Sigmoid colon (tissue), 7 donors: Measurements from ENCODE around the gene F12. TPM values are rescaled to one million over a fixed set of nuclear protein-coding genes. Genes with fewer than 3 reads are reported as not detected.

Experiments
- DNase-seq: peaks from one replicate; pipeline ENCODE4 v3.0.0-alpha.2; 2019
- H3K27ac ChIP-seq, 4 donors: fragments of 200-600 bp; sonication (generic); one replicate each; pipeline ENCODE4 v1.5.1; 2016 to 2019; ENCODE audit warnings: mild to moderate bottlenecking in 1 of 4
- H3K27me3 ChIP-seq, 3 donors: fragments of 200-600 bp; sonication (generic); one replicate each; pipeline ENCODE4 v1.5.1; 2019; ENCODE audit warnings: mild to moderate bottlenecking in 1 of 3
- H3K36me3 ChIP-seq, 4 donors: fragments of 200-600 bp; sonication (generic); one replicate each; pipeline ENCODE4 v1.5.1; 2016 to 2019
- H3K4me1 ChIP-seq, 4 donors: fragments of 200-600 bp; sonication (generic); one replicate each; pipeline ENCODE4 v1.5.1; 2017 to 2019
- H3K4me3 ChIP-seq, 4 donors: fragments of 200-600 bp; sonication (generic); one replicate each; pipeline ENCODE4 v1.5.1; 2017 to 2019; ENCODE audit warnings: mild to moderate bottlenecking in 2 of 4, moderate library complexity in 1 of 4
- H3K9me3 ChIP-seq, 4 donors: fragments of 200-600 bp in 3 of 4; sonication (generic) in 3 of 4; one replicate each; pipeline versions ENCODE4 v1.5.1 to v1.6.1; 2013 to 2019
- CTCF ChIP-seq, 4 experiments: fragments of 450-650 bp in 3 of 4; fragments of 200-600 bp in 1 of 4; IDR thresholded peaks; one replicate each; pipeline ENCODE4 v1.5.1; 2016 to 2019; ENCODE audit warnings: antibody characterized with exemption in 4 of 4, mild to moderate bottlenecking in 3 of 4, moderate library complexity in 2 of 4
- EP300 ChIP-seq, 4 donors: sonication (generic); formaldehyde crosslinking; IDR thresholded peaks; one replicate each; pipeline ENCODE4 v1.6.1; 2017; ENCODE audit warnings: antibody characterized with exemption in 4 of 4
- POLR2A ChIP-seq, 2 donors: fragments of 450-650 bp; IDR thresholded peaks; one replicate each; pipeline ENCODE4 v1.6.1; 2016; ENCODE audit warnings: antibody characterized with exemption in 2 of 2, mild to moderate bottlenecking in 2 of 2, moderate library complexity in 2 of 2
- POLR2AphosphoS5 ChIP-seq, 4 donors: sonication (generic); formaldehyde crosslinking; IDR thresholded peaks; one replicate each; pipeline ENCODE4 v1.6.1; 2017; ENCODE audit warnings: antibody characterized with exemption in 4 of 4
- WGBS, 2 donors: extraction: QIAGEN DNeasy Blood & Tissue Kit; methylation state at CpG; one replicate each; pipeline ENCODE4 v1.1.7; 2013; 5-methylcytosine and 5-hydroxymethylcytosine counted together
- intact Hi-C: fragments of 100-400 bp; cut with DNase I; formaldehyde crosslinking; loops from one replicate; pipeline ENCODE4 v1.15.1; 2023
- polyA plus RNA-seq, 3 donors: library from polyadenylated mRNA; stranded (reverse); fragments of 200-250 nt; gene quantifications; one replicate each; pipeline ENCODE4 v1.2.3, GENCODE V29; 2013
- total RNA-seq, 4 donors: library from RNA; depleted of rRNA; stranded (reverse); fragments of >200 nt; gene quantifications; one replicate each; pipeline ENCODE4 v1.1.0, GENCODE V29; 2016
- donor health status: healthy with polysubstance abuse.
- donor health status: Bipolar disorder and iron deficiency.
- donor health status: healthy.

F12 gene
- total and polyA plus RNA-seq, 7 donors: 0.36 to 14.0 (median 2.2) TPM; not detected in 1

GRCh38 chr5:177456976-177457851 lies 47.9 kb upstream of the F12 start:
- Histone ChIP-seq H3K27me3 (peaks cover 0 to 12% (median 5%) of the 10 kb centered on the region in 3 donors), H3K9me3 (no peaks in the 10 kb centered on the region), H3K4me3 (no peak overlapping the region), H3K27ac (peak overlapping the region; percentile 68 to 82 (median 75)), H3K4me1 (peaks cover 0 to 55% (median 40%) of the 10 kb centered on the region in 4 donors), H3K36me3 (peaks cover 0 to 29% (median 16%) of the 10 kb centered on the region in 4 donors)
- intact Hi-C loops: loop anchor here (1.0 to 2.0 kb wide), 2 partner anchors 16 to 39 kb away; partner anchors contain the start of gene DBN1
- no peak for TF ChIP-seq POLR2AphosphoS5 (IDR thresholded peaks at IDR 0.05)
- TF ChIP-seq CTCF (IDR thresholded peaks at IDR 0.05): peak; percentile 50 to 73 (median 63)
- no peak for TF ChIP-seq POLR2A (IDR thresholded peaks at IDR 0.05)
- no peak for TF ChIP-seq EP300 (IDR thresholded peaks at IDR 0.05)
- peak; percentile 93 for DNase-seq
- 85 to 87% methylated on average over 24 of the region's 24 CpGs for WGBS, 2 donors

GRCh38 chr5:177456591-177456964 lies 47.2 kb upstream of the F12 start:
- intact Hi-C loops: loop anchor here (1.0 to 2.0 kb wide), 2 partner anchors 16 to 40 kb away; partner anchors contain the start of gene DBN1
- H3K27me3 ChIP-seq: peaks cover 0 to 18% (median 11%) of the 10 kb centered on the region in 3 donors
- H3K36me3 ChIP-seq: peaks cover 0 to 29% (median 16%) of the 10 kb centered on the region in 4 donors
- no peak overlapping the region for H3K4me3 ChIP-seq
- H3K27ac ChIP-seq: peak overlapping the region; percentile 68 to 82 (median 75)
- peaks cover 0 to 50% (median 40%) of the 10 kb centered on the region in 4 donors for H3K4me1 ChIP-seq
- no peak for TF ChIP-seq CTCF (IDR thresholded peaks at IDR 0.05)
- no peak for TF ChIP-seq POLR2A (IDR thresholded peaks at IDR 0.05)
- TF ChIP-seq POLR2AphosphoS5 (IDR thresholded peaks at IDR 0.05): no peak
- no peak for TF ChIP-seq EP300 (IDR thresholded peaks at IDR 0.05)
- no peak for DNase-seq
- 27 to 31% methylated on average over 12 of the region's 12 CpGs for WGBS, 2 donors
- no peaks in the 10 kb centered on the region for H3K9me3 ChIP-seq

- Histone ChIP-seq H3K27me3 (peaks cover 0 to 22% (median 12%) of the 10 kb centered on the region in 3 donors), H3K36me3 (peaks cover 0 to 29% (median 16%) of the 10 kb centered on the region in 4 donors), H3K4me1 (peaks cover 0 to 47% (median 40%) of the 10 kb centered on the region in 4 donors), H3K9me3 (no peaks in the 10 kb centered on the region), H3K4me3 (peak overlapping the region; percentile 41 to 53 (median 51)), H3K27ac (peak overlapping the region; percentile 68 to 82 (median 75))
- TF ChIP-seq EP300 (IDR thresholded peaks at IDR 0.05) (no peak), POLR2A (IDR thresholded peaks at IDR 0.05) (no peak), CTCF (IDR thresholded peaks at IDR 0.05) (peak; percentile 66 to 92 (median 74)), POLR2AphosphoS5 (IDR thresholded peaks at IDR 0.05) (peak in 3 of 4 donors; percentile 44 to 65 (median 47))
- intact Hi-C loops: loop anchor here (1.0 to 2.0 kb wide), 3 partner anchors 17 to 40 kb away; partner anchors contain the start of genes DBN1 and GRK6
- 0 to 1% methylated on average over 76 of the region's 76 CpGs for WGBS, 2 donors
- DNase-seq: peak; percentile 97
Measured at GRCh38 chr5:177455661-177456590, 46.6 kb upstream of the F12 start.

- DNase-seq: peak; percentile 90
- WGBS, 2 donors: 0 to 1% methylated on average over 80 of the region's 80 CpGs
- Histone ChIP-seq H3K4me3 (peak overlapping the region; percentile 41 to 53 (median 51)), H3K9me3 (no peaks in the 10 kb centered on the region), H3K36me3 (peaks cover 0 to 24% (median 12%) of the 10 kb centered on the region in 4 donors), H3K27me3 (peaks cover 0 to 29% (median 20%) of the 10 kb centered on the region in 3 donors), H3K27ac (peak overlapping the region; percentile 68 to 82 (median 75)), H3K4me1 (peaks cover 0 to 47% (median 40%) of the 10 kb centered on the region in 4 donors)
- intact Hi-C loops: loop anchor here (2.0 kb wide), 1 partner anchor 28 kb away; the partner anchor contains the start of gene GRK6
- peak; percentile 29 to 69 (median 60) for TF ChIP-seq CTCF (IDR thresholded peaks at IDR 0.05)
- no peak for TF ChIP-seq POLR2A (IDR thresholded peaks at IDR 0.05)
- TF ChIP-seq POLR2AphosphoS5 (IDR thresholded peaks at IDR 0.05): peak in 1 of 4 donors; percentile 46
Measured at GRCh38 chr5:177455036-177455660, 45.8 kb upstream of the F12 start.
